WTC11 (cell line): ENCODE data around the gene TM9SF1.

Experiments used
- AFF4 ChIP-seq: sonication (generic); formaldehyde crosslinking; IDR thresholded peaks from 2 replicates; pipeline ENCODE4 v1.8.1; 2023; ENCODE audit warnings: mild to moderate bottlenecking, missing genetic modification reagents, borderline replicate concordance
- CBFB ChIP-seq: sonication (generic); formaldehyde crosslinking; IDR thresholded peaks from 2 replicates; pipeline ENCODE4 v1.8.1; 2022; ENCODE audit warnings: mild to moderate bottlenecking, low read depth, missing genetic modification reagents
- CREB1 ChIP-seq: sonication (generic); formaldehyde crosslinking; IDR thresholded peaks from 2 replicates; pipeline ENCODE4 v1.8.0; 2023; ENCODE audit warnings: mild to moderate bottlenecking, missing genetic modification reagents
- CTCF ChIP-seq: fragments of 200-600 bp; IDR thresholded peaks from 2 replicates; pipeline ENCODE4 v1.8.0; 2022; ENCODE audit warnings: antibody characterized with exemption
- NFYB ChIP-seq: sonication (generic); formaldehyde crosslinking; conservative IDR thresholded peaks from 2 replicates; pipeline ENCODE4 v1.8.0; 2022; ENCODE audit warnings: low read depth, missing genetic modification reagents
- NR3C1 ChIP-seq: sonication (generic); formaldehyde crosslinking; conservative IDR thresholded peaks from 2 replicates; pipeline ENCODE4 v1.8.1; 2023; ENCODE audit warnings: low read depth, mild to moderate bottlenecking, missing genetic modification reagents
- SMAD4 ChIP-seq: sonication (generic); formaldehyde crosslinking; IDR thresholded peaks from 2 replicates; pipeline ENCODE4 v1.8.0; 2022; ENCODE audit warnings: mild to moderate bottlenecking, missing genetic modification reagents
- SP1 ChIP-seq: sonication (generic); formaldehyde crosslinking; conservative IDR thresholded peaks from 2 replicates; pipeline ENCODE4 v1.8.1; 2022; ENCODE audit warnings: missing genetic modification reagents
- TCF7 ChIP-seq: sonication (generic); formaldehyde crosslinking; IDR thresholded peaks from 2 replicates; pipeline ENCODE4 v1.8.0; 2022; ENCODE audit warnings: mild to moderate bottlenecking, low read depth, missing genetic modification reagents, moderate library complexity

- TF ChIP-seq NR3C1: no peak
- no peak for TF ChIP-seq NFYB (CRISPR knock-in tag)
- TF ChIP-seq CBFB: no peak
- TF ChIP-seq CTCF: no peak
- TF ChIP-seq CREB1 (CRISPR knock-in tag): no peak
- TF ChIP-seq SMAD4 (CRISPR knock-in tag): no peak
- TF ChIP-seq TCF7 (CRISPR knock-in tag): no peak
- no peak for TF ChIP-seq SP1 (CRISPR knock-in tag)
- TF ChIP-seq AFF4 (CRISPR knock-in tag): no peak
Measured at GRCh38 chr14:24159777-24160498, 35.3 kb downstream of the TM9SF1 start.
